NCI-H345 treated with DMSO at 0.1 percent for 48 hours (cell line): ENCODE results near the gene SLC39A9.
"Not testable (repeated sequence)": the region's sequence is repeated elsewhere in the genome, so short reads cannot be mapped to it uniquely, and the experiment has no call there.

ENCODE experiments used
- DNase-seq: peaks from one replicate; lab custom pipeline; 2025; ENCODE audit not compliant: unreplicated experiment; lab: John Stamatoyannopoulos, UW

Gene SLC39A9

GRCh38 chr14:69498286-69498685, 99.8 kb downstream of the SLC39A9 start:
- not testable (repeated sequence) for DNase-seq

GRCh38 chr14:69499436-69499835, 100.9 kb downstream of the SLC39A9 start:
- DNase-seq, result no peak

GRCh38 chr14:69500096-69500495, 101.6 kb downstream of the SLC39A9 start:
- no peak for DNase-seq

GRCh38 chr14:69500736-69501135, 102.2 kb downstream of the SLC39A9 start:
- DNase-seq, result no peak

- DNase-seq, result no peak
Measured at GRCh38 chr14:69501423-69501838, 102.9 kb downstream of the SLC39A9 start.

- DNase-seq, result no peak
Measured at GRCh38 chr14:69504775-69505174, 106.3 kb downstream of the SLC39A9 start.

- DNase-seq, result peak; percentile 54
Measured at GRCh38 chr14:69505338-69506240, 107.1 kb downstream of the SLC39A9 start.

GRCh38 chr14:69506241-69506595, 107.7 kb downstream of the SLC39A9 start:
- DNase-seq, result no peak
